K562 (cell line): ENCODE data around the gene OR2A14. TPM values are rescaled to one million over a fixed set of nuclear protein-coding genes. Genes with fewer than 3 reads are reported as not detected.

ENCODE experiments used
- ATAC-seq: fragments of 200-7000 bp; cut with Tn5 transposase; 3 replicates; pipeline ENCODE4 v1.9.1; 2020; ENCODE audit warnings: moderate library complexity
- BruUV-seq: library from RNA; stranded (reverse); fragments of 400-500 nt; replicated peaks from 2 replicates; lab custom pipeline; 2021; lab: Mats Ljungman, UMichigan
- CTCF ChIA-PET: fragments of 300-600 bp; formaldehyde crosslinking; extraction: SDS; loops from one replicate; lab custom pipeline; 2021; ENCODE audit warnings: low intra/inter-chr PET ratio; lab: Yijun Ruan, JAX
- POLR2A ChIA-PET: fragments of 300-600, 350-650 bp; sonication (Branson Sonifier 250); formaldehyde crosslinking; extraction: SDS; loops from one replicate; lab custom pipeline; 2021; ENCODE audit warnings: antibody characterized with exemption, inconsistent platforms; lab: Yijun Ruan, JAX
- DNase-seq, 4 experiments: peaks; one replicate each; pipeline versions ENCODE4 v3.0.0 to v3.0.0-alpha.2; 2011 to 2018; ENCODE audit warnings: low spot score in 3 of 4, mixed read lengths in 3 of 4; ENCODE audit errors: extremely low read depth in 1 of 4
- FAIRE-seq: peaks from 2 replicates; lab custom pipeline; 2011; peaks lifted over from hg19 to GRCh38; lab: Jason Lieb, UNC
- H2AFZ ChIP-seq: 2 replicates; pipeline ENCODE4 v1.6.0; 2011; ENCODE audit warnings: low read depth, low read length, control low read depth, inconsistent platforms
- H3K27ac ChIP-seq: fragments of 200-600 bp; 3 replicates; pipeline ENCODE4 v1.8.0; 2011; ENCODE audit warnings: low read depth, mild to moderate bottlenecking, control low read depth, inconsistent platforms, low read length, moderate library complexity, mixed read lengths; ENCODE audit errors: extremely low read depth
- H3K27me3 ChIP-seq, 2 experiments: fragments of 300-600 bp in 1 of 2; 2 replicates in 1 of 2; 3 replicates in 1 of 2; pipeline versions ENCODE4 v1.6.0 to v1.8.0; 2011; ENCODE audit warnings: inconsistent platforms in 2 of 2, low read length in 2 of 2, mild to moderate bottlenecking in 1 of 2, mixed read lengths in 1 of 2, moderate library complexity in 1 of 2; ENCODE audit not compliant: control insufficient read depth in 2 of 2, insufficient read depth in 2 of 2
- H3K36me3 ChIP-seq: fragments of 300-600 bp; 3 replicates; pipeline ENCODE4 v1.8.0; 2011; ENCODE audit warnings: mild to moderate bottlenecking, low read length, inconsistent platforms; ENCODE audit not compliant: control insufficient read depth, insufficient read depth
- H3K4me1 ChIP-seq, 2 experiments: fragments of 200-600 bp in 1 of 2; replicated peaks in 1 of 2; 2 replicates in 1 of 2; 3 replicates in 1 of 2; pipeline versions ENCODE4 v1.5.1 to v1.8.0; 2011; ENCODE audit warnings: inconsistent platforms in 2 of 2, low read length in 2 of 2, mild to moderate bottlenecking in 1 of 2, mixed read lengths in 1 of 2, moderate library complexity in 1 of 2; ENCODE audit not compliant: control insufficient read depth in 2 of 2, insufficient read depth in 2 of 2
- H3K4me2 ChIP-seq: 2 replicates; pipeline ENCODE4 v1.6.1; 2011; ENCODE audit warnings: low read length, control low read depth, inconsistent platforms, mixed read lengths; ENCODE audit not compliant: insufficient read depth
- H3K4me3 ChIP-seq: fragments of 200-600 bp; sonication (generic), shearing (Covaris generic); 2 replicates; pipeline ENCODE4 v1.5.1; 2016; ENCODE audit warnings: control low read depth, inconsistent platforms
- H3K79me2 ChIP-seq: fragments of 200-600 bp; 3 replicates; pipeline ENCODE4 v1.8.0; 2011; ENCODE audit warnings: low read length, inconsistent platforms; ENCODE audit not compliant: control insufficient read depth, insufficient read depth
- H3K9ac ChIP-seq, 2 experiments: 2 replicates each; pipeline versions ENCODE4 v1.6.0 to v1.6.1; 2011; ENCODE audit warnings: low read depth in 2 of 2, low read length in 2 of 2, control low read depth in 1 of 2, inconsistent platforms in 1 of 2, mild to moderate bottlenecking in 1 of 2, mixed read lengths in 1 of 2; ENCODE audit not compliant: insufficient read depth in 1 of 2
- H3K9me1 ChIP-seq: one replicate; pipeline ENCODE4 v1.6.0; 2011; ENCODE audit warnings: inconsistent platforms, mild to moderate bottlenecking, low read length, moderate library complexity; ENCODE audit not compliant: control insufficient read depth, insufficient read depth
- H3K9me3 ChIP-seq: replicated peaks from 2 replicates; pipeline ENCODE4 v1.5.1; 2011; ENCODE audit warnings: low read depth, low read length, inconsistent platforms; ENCODE audit not compliant: control insufficient read depth, insufficient read depth
- H4K20me1 ChIP-seq: replicated peaks from 2 replicates; pipeline ENCODE4 v1.6.1; 2011; ENCODE audit warnings: low read length, inconsistent platforms, mixed read lengths; ENCODE audit not compliant: control insufficient read depth, insufficient read depth
- BRD4 ChIP-seq: fragments of 200-600 bp; sonication (generic); IDR thresholded peaks from 2 replicates; pipeline ENCODE4 v1.6.1; 2017; ENCODE audit warnings: inconsistent platforms
- CBX3 ChIP-seq, 2 experiments: IDR thresholded peaks; 1 replicate in 1 of 2; 2 replicates in 1 of 2; pipeline ENCODE4 v1.6.1; 2012; ENCODE audit warnings: inconsistent platforms in 2 of 2, low read length in 2 of 2, borderline replicate concordance in 1 of 2, control low read depth in 1 of 2
- CBX5 ChIP-seq: IDR thresholded peaks from 2 replicates; pipeline ENCODE4 v1.6.1; 2014; ENCODE audit warnings: low read depth, borderline replicate concordance
- HNRNPUL1 ChIP-seq: fragments of 200-400 bp; formaldehyde crosslinking; IDR thresholded peaks from 2 replicates; pipeline ENCODE4 v1.6.1; 2017; ENCODE audit warnings: low read length
- PCBP2 ChIP-seq: fragments of 200-400 bp; formaldehyde crosslinking; IDR thresholded peaks from 2 replicates; pipeline ENCODE4 v1.6.1; 2018; ENCODE audit warnings: low read length, low read depth, mild to moderate bottlenecking, moderate library complexity; ENCODE audit not compliant: poor library complexity, severe bottlenecking
- RB1 ChIP-seq: fragments of 450-650 bp; IDR thresholded peaks from 2 replicates; pipeline ENCODE4 v1.6.1; 2017; ENCODE audit warnings: low read depth, mild to moderate bottlenecking
- SIN3B ChIP-seq: fragments of 450-650 bp; IDR thresholded peaks from 2 replicates; pipeline ENCODE4 v1.6.1; 2017; ENCODE audit warnings: low read depth, mild to moderate bottlenecking, moderate library complexity
- SRSF3 ChIP-seq: fragments of 200-400 bp; formaldehyde crosslinking; IDR thresholded peaks from 2 replicates; pipeline ENCODE4 v1.6.1; 2016; ENCODE audit warnings: mild to moderate bottlenecking, low read length, moderate library complexity; ENCODE audit not compliant: insufficient read depth
- TEAD2 ChIP-seq: fragments of 450-650 bp; IDR thresholded peaks from 2 replicates; pipeline ENCODE4 v1.6.1; 2016; ENCODE audit warnings: missing genetic modification characterization, control low read depth, missing compliant biosample characterization
- TRIM28 ChIP-seq: fragments of 450-650 bp; IDR thresholded peaks from 2 replicates; pipeline ENCODE4 v1.6.1; 2017
- WGBS: fragments of 100-300 bp; shearing (Covaris generic); methylation state at CpG from one replicate; pipeline ENCODE4 v1.1.6; 2016; ENCODE audit warnings: low coverage, mixed read lengths; ENCODE audit not compliant: insufficient coverage; ENCODE audit errors: missing lambda C conversion rate; 5-methylcytosine and 5-hydroxymethylcytosine counted together
- in situ Hi-C: fragments of 300-500 bp; cut with MboI; formaldehyde crosslinking; loops from 4 replicates; pipeline ENCODE4 v1.15.0; 2018; ENCODE audit warnings: inconsistent platforms, mixed read lengths
- intact Hi-C: fragments of 100-400 bp; cut with micrococcal nuclease; formaldehyde crosslinking; loops from 2 replicates; pipeline ENCODE4 v1.14.2; 2022
- polyA plus RNA-seq, 8 experiments: library from polyadenylated mRNA; depleted of rRNA in 4 of 8; stranded (reverse) in 5 of 8; unstranded in 3 of 8; fragments of >200 nt; fragmentation: Nextera tagmentation in 2 of 8; fragmentation: Illumina TruSeq in 1 of 8; extraction: Ambion mirVana in 2 of 8; extraction: Trizol in 1 of 8; gene quantifications; 2 replicates each; pipeline versions ENCODE4 v1.2.1 to v1.2.3, GENCODE V29; 2011 to 2014; ENCODE audit warnings: inconsistent platforms in 1 of 8, missing spikeins in 1 of 8
- total RNA-seq, 7 experiments: library from RNA; depleted of rRNA in 6 of 7; stranded (reverse); fragments of >200 nt in 6 of 7; fragmentation: Illumina TruSeq in 2 of 7; extraction: Trizol in 2 of 7; gene quantifications; 2 replicates each; pipeline versions ENCODE4 v1.2.1 to v1.2.3, GENCODE V29; 2011 to 2021; ENCODE audit warnings: low replicate concordance in 1 of 7
- TF ChIP-seq, protein P1 (sequence below): IDR thresholded peaks from 3 replicates; pipeline ENCODE4 v1.6.1; 2011; ENCODE audit warnings: borderline replicate concordance, mild to moderate bottlenecking, moderate library complexity; ENCODE audit not compliant: insufficient read length; ENCODE audit errors: extremely low read depth
- TF ChIP-seq, protein P2 (sequence below): fragments of 200-800 bp; sonication (Bioruptor generic); IDR thresholded peaks from 2 replicates; pipeline ENCODE4 v1.6.1; 2017; ENCODE audit warnings: missing genetic modification characterization, missing compliant biosample characterization

The OR2A14 gene
- total and polyA plus RNA-seq, 9 of the 15 experiments (the other 6 are each of a cell fraction or from before 2014, with no cell fraction given) = not detected

- TF ChIP-seq SRSF3 (no peak), CBX3 (IDR thresholded peaks at IDR 0.05; ENCODE audit: borderline replicate concordance in 1 of 2, low read length in 2 of 2) (peak in 1 of 2 experiments; percentile 78; a peak in 2 of 3 replicates), TRIM28 (peak; percentile 91), CBX5 (peak; percentile 68; the same call in 1 of the 2 replicates), RB1 (no peak)
- FAIRE-seq (no peak), DNase-seq (no peak), ATAC-seq (no peak)
- H3K27ac ChIP-seq = no peak overlapping the region
- no peaks in the 10 kb centered on the region for H3K4me1 ChIP-seq
- H3K9me3 ChIP-seq = peaks cover 1% of the 10 kb centered on the region; the same call in 1 of the 2 replicates
- no peaks in the 10 kb centered on the region for H3K9me1 ChIP-seq
- H3K27me3 ChIP-seq = no peaks in the 10 kb centered on the region
- no peaks in the 10 kb centered on the region for H4K20me1 ChIP-seq
- no peak overlapping the region for H3K9ac ChIP-seq
- H3K79me2 ChIP-seq = no peaks in the 10 kb centered on the region
- WGBS = 0% methylated on average over 2 of the region's 2 CpGs
- no peak overlapping the region for H3K4me2 ChIP-seq
- H3K4me3 ChIP-seq = no peak overlapping the region
- BruUV-seq = no TSS peak
- no peaks in the 10 kb centered on the region for H3K36me3 ChIP-seq
- intact Hi-C loops = no loop called here
- ChIA-PET POLR2A (no interaction called here), CTCF (no interaction called here)
- H2AFZ ChIP-seq = no peak overlapping the region
- in situ Hi-C loops = no loop called here
Measured at GRCh38 chr7:144148224-144148827, 25.4 kb downstream of the OR2A14 start.

DNA sequence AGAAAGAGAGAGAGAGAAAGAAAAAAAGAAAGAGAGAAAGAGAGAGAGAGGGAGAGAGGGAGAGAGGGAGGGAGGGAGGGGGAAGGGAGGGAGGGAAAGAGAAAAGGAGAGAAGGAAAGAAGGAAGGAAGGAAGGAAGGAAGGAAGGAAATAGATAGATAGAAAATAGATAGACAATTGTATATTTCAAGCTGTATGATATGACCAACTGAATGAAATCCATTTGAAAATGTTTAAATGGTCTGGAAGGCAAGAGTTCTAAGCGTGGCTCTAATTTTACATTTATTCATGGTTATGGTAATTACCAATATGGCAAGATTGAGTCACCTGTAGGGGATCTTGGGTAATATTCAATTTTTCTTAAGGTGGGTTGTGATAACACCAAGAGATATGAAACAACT, 35.9 kb downstream of the OR2A14 start:
- H4K20me1 ChIP-seq = no peaks in the 10 kb centered on the region
- H3K4me1 ChIP-seq = no peaks in the 10 kb centered on the region
- H3K27me3 ChIP-seq = no peaks in the 10 kb centered on the region
- no peaks in the 10 kb centered on the region for H3K9me3 ChIP-seq
- no peak overlapping the region for H3K4me2 ChIP-seq
- no peak overlapping the region for H2AFZ ChIP-seq
- no peaks in the 10 kb centered on the region for H3K36me3 ChIP-seq
- H3K4me3 ChIP-seq = no peak overlapping the region
- H3K79me2 ChIP-seq = no peaks in the 10 kb centered on the region
- ChIA-PET CTCF (no interaction called here), POLR2A (no interaction called here)
- H3K9ac ChIP-seq = no peak overlapping the region
- ATAC-seq (no peak), FAIRE-seq (no peak), DNase-seq (no peak)
- H3K27ac ChIP-seq = no peak overlapping the region
- 0% methylated on average over 1 of the region's 1 CpG for WGBS
- intact Hi-C loops (loop anchor here (10.0 kb wide), 1 partner anchor 64 kb away; no protein-coding TSS in a partner anchor), in situ Hi-C loops (loop anchor here (25.0 kb wide), 1 partner anchor 178 kb away; no protein-coding TSS in a partner anchor)
- BruUV-seq = no TSS peak
- no peaks in the 10 kb centered on the region for H3K9me1 ChIP-seq
- TF ChIP-seq BRD4 (no peak), TEAD2 (tag) (no peak), SIN3B (no peak), HNRNPUL1 (no peak), PCBP2 (peak; percentile 19)
- TF ChIP-seq, protein P1, sequence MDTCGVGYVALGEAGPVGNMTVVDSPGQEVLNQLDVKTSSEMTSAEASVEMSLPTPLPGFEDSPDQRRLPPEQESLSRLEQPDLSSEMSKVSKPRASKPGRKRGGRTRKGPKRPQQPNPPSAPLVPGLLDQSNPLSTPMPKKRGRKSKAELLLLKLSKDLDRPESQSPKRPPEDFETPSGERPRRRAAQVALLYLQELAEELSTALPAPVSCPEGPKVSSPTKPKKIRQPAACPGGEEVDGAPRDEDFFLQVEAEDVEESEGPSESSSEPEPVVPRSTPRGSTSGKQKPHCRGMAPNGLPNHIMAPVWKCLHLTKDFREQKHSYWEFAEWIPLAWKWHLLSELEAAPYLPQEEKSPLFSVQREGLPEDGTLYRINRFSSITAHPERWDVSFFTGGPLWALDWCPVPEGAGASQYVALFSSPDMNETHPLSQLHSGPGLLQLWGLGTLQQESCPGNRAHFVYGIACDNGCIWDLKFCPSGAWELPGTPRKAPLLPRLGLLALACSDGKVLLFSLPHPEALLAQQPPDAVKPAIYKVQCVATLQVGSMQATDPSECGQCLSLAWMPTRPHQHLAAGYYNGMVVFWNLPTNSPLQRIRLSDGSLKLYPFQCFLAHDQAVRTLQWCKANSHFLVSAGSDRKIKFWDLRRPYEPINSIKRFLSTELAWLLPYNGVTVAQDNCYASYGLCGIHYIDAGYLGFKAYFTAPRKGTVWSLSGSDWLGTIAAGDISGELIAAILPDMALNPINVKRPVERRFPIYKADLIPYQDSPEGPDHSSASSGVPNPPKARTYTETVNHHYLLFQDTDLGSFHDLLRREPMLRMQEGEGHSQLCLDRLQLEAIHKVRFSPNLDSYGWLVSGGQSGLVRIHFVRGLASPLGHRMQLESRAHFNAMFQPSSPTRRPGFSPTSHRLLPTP = no peak
- TF ChIP-seq, protein P2, sequence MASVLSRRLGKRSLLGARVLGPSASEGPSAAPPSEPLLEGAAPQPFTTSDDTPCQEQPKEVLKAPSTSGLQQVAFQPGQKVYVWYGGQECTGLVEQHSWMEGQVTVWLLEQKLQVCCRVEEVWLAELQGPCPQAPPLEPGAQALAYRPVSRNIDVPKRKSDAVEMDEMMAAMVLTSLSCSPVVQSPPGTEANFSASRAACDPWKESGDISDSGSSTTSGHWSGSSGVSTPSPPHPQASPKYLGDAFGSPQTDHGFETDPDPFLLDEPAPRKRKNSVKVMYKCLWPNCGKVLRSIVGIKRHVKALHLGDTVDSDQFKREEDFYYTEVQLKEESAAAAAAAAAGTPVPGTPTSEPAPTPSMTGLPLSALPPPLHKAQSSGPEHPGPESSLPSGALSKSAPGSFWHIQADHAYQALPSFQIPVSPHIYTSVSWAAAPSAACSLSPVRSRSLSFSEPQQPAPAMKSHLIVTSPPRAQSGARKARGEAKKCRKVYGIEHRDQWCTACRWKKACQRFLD (CRISPR knock-in tag) = no peak
